ENCODE measurements around the gene USP40.

DNA sequence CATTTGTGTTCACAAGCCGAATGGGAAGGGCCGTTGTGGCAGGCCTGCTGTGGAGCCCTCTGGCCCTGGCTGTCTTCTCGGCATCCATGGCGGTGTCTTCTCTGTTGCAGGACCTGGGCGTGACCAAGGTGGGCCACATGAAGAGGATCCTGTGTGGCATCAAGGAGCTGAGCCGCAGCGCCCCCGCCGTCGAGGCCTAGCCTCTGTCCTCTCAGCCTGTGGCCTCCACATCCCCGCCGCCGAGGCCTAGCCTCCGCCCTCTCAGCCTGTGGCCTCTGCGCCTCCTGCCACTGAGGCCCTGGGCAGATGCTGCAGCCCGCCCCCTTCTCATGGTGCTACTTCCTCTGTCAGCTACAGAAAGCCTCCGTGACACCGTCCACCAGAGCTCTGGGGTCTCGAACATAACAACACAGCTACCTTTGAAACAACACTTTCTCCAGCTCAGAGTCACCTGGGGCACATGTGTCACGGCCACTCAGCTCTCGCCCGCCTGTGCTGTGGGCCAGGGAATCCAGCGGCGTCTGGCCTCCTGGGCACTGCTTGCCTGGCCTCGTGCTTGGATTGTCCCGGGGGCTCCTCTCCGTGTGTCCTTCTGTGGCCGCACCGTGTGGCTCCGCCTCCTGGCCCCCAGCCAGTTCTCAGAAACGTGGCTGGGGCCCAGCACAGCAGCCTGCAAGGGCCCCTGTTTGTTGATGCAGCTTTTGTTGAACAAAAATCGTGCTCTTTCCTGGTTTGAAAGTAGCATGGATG, 97.1 kb downstream of the USP40 start:
- no peak for TF ChIP-seq TAF1 (IDR thresholded peaks at IDR 0.05; ENCODE audit: borderline replicate concordance, insufficient read depth, low read length)
- no peak for TF ChIP-seq REST (IDR thresholded peaks at IDR 0.05; ENCODE audit: insufficient read depth in 1 of 2, low read depth in 2 of 2, low read length in 2 of 2)
- TF ChIP-seq FOXP2 (optimal IDR thresholded peaks at IDR 0.05; ENCODE audit: borderline replicate concordance, extremely low read depth, extremely low read length, insufficient read depth): no peak

Measured in PFSK-1 (cell line).